ENCODE results near the gene SETBP1.

Gene SETBP1

DNA sequence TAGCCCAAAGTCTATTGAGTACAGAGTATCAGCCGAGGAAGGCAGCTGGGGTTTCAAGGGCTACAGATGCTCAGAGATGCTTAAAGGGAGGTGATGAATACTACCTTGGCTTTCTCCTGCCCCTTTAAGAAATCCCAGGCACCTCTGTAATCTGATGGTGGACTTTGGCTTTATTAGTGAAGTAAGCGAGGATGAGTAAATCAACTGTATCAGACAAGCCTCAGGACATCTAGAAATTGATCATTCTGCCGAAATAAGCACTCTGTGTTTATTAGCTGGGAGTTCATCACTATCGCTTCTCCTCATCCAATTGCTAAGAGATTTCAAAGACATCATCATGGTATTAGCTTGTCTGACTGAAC lies 344.4 kb downstream of the SETBP1 start:
- Histone ChIP-seq H2BK5ac (ENCODE audit: low read length) (no peak overlapping the region), H3K9ac (ENCODE audit: low read depth, low read length, poor library complexity) (no peak overlapping the region)
- no CpG with 5 or more reads among the region's 4 CpGs for WGBS, 2 donors (ENCODE audit: extremely low coverage in 2 of 2, insufficient read length in 2 of 2, insufficient replicate concordance in 1 of 2)

GRCh38 chr18:45026162-45026561 lies 345.5 kb downstream of the SETBP1 start:
- H3K27ac ChIP-seq (replicated peaks; ENCODE audit: low read length) = no peak overlapping the region
- H3K79me1 ChIP-seq (ENCODE audit: low read depth, low read length) = no peaks in the 10 kb centered on the region
- no peak overlapping the region for H2BK12ac ChIP-seq (ENCODE audit: low read length)
- H2BK120ac ChIP-seq (ENCODE audit: low read depth, low read length) = no peak overlapping the region
- H3K4me2 ChIP-seq (ENCODE audit: insufficient read depth, low read length, poor library complexity, severe bottlenecking) = no peak overlapping the region
- H3K36me3 ChIP-seq (replicated peaks in 1 of 2; ENCODE audit: control insufficient read depth in 2 of 2, insufficient read depth in 2 of 2, low read length in 2 of 2) = no peaks in the 10 kb centered on the region
- H3K14ac ChIP-seq (ENCODE audit: low read length) = no peak overlapping the region
- H3K4me3 ChIP-seq (ENCODE audit: low read length in 2 of 2) = no peak overlapping the region
- no peaks in the 10 kb centered on the region for H3K9me3 ChIP-seq (replicated peaks in 1 of 2; ENCODE audit: control insufficient read depth in 2 of 2, insufficient read depth in 1 of 2, low read depth in 1 of 2, low read length in 2 of 2)
- DNase-seq (ENCODE audit: low spot score) = no peak
- no peak overlapping the region for H3K23ac ChIP-seq (ENCODE audit: low read depth, low read length, poor library complexity)
- H2AK5ac ChIP-seq (ENCODE audit: low read depth, low read length) = no peak overlapping the region
- H2BK15ac ChIP-seq (ENCODE audit: low read length) = no peak overlapping the region
- no peak overlapping the region for H2AFZ ChIP-seq (ENCODE audit: low read length)
- no peak overlapping the region for H3K18ac ChIP-seq (ENCODE audit: low read length)
- H3K27me3 ChIP-seq (ENCODE audit: control insufficient read depth in 3 of 3, insufficient read depth in 3 of 3, low read depth in 1 of 3, low read length in 3 of 3) = no peaks in the 10 kb centered on the region
- no peak overlapping the region for H3K9ac ChIP-seq (ENCODE audit: low read depth, low read length, poor library complexity)
- no peak overlapping the region for H4K91ac ChIP-seq (ENCODE audit: low read depth, low read length, poor library complexity)
- no peak overlapping the region for H4K8ac ChIP-seq (ENCODE audit: low read depth, low read length)
- H3K4me1 ChIP-seq (ENCODE audit: control insufficient read depth in 2 of 2, insufficient read depth in 1 of 2, low read depth in 1 of 2, low read length in 2 of 2) = peaks cover 0 to 4% of the 10 kb centered on the region in 2 donors
- WGBS, 2 donors (ENCODE audit: extremely low coverage in 2 of 2, insufficient read length in 2 of 2, insufficient replicate concordance in 1 of 2) = no CpG with 5 or more reads among the region's 3 CpGs
- H2BK5ac ChIP-seq (ENCODE audit: low read length) = no peak overlapping the region
- H3K4ac ChIP-seq (ENCODE audit: low read length) = no peak overlapping the region

More for the DNA sequence above, 344.4 kb downstream of the SETBP1 start:
- Histone ChIP-seq H3K18ac (ENCODE audit: low read length) (no peak overlapping the region), H3K4ac (ENCODE audit: low read length) (no peak overlapping the region), H2BK15ac (ENCODE audit: low read length) (no peak overlapping the region), H3K4me3 (ENCODE audit: low read length in 2 of 2) (no peak overlapping the region), H4K8ac (ENCODE audit: low read depth, low read length) (no peak overlapping the region), H4K91ac (ENCODE audit: low read depth, low read length, poor library complexity) (no peak overlapping the region), H3K27me3 (ENCODE audit: control insufficient read depth in 3 of 3, insufficient read depth in 3 of 3, low read depth in 1 of 3, low read length in 3 of 3) (no peaks in the 10 kb centered on the region), H2AFZ (ENCODE audit: low read length) (no peak overlapping the region), H3K14ac (ENCODE audit: low read length) (no peak overlapping the region), H3K36me3 (replicated peaks in 1 of 2; ENCODE audit: control insufficient read depth in 2 of 2, insufficient read depth in 2 of 2, low read length in 2 of 2) (no peaks in the 10 kb centered on the region), H2AK5ac (ENCODE audit: low read depth, low read length) (no peak overlapping the region), H3K79me1 (ENCODE audit: low read depth, low read length) (no peaks in the 10 kb centered on the region), H3K23ac (ENCODE audit: low read depth, low read length, poor library complexity) (no peak overlapping the region), H3K9me3 (replicated peaks in 1 of 2; ENCODE audit: control insufficient read depth in 2 of 2, insufficient read depth in 1 of 2, low read depth in 1 of 2, low read length in 2 of 2) (no peaks in the 10 kb centered on the region), H2BK12ac (ENCODE audit: low read length) (no peak overlapping the region), H3K4me1 (ENCODE audit: control insufficient read depth in 2 of 2, insufficient read depth in 1 of 2, low read depth in 1 of 2, low read length in 2 of 2) (peaks cover 0 to 4% of the 10 kb centered on the region in 2 donors), H3K4me2 (ENCODE audit: insufficient read depth, low read length, poor library complexity, severe bottlenecking) (no peak overlapping the region), H2BK120ac (ENCODE audit: low read depth, low read length) (no peak overlapping the region), H3K27ac (replicated peaks; ENCODE audit: low read length) (no peak overlapping the region)
- no peak for DNase-seq (ENCODE audit: low spot score)

GRCh38 chr18:45034179-45034578 lies 353.5 kb downstream of the SETBP1 start:
- WGBS, 2 donors (ENCODE audit: extremely low coverage in 2 of 2, insufficient read length in 2 of 2, insufficient replicate concordance in 1 of 2) = no CpG with 5 or more reads among the region's 8 CpGs
- no peak overlapping the region for H2BK12ac ChIP-seq (ENCODE audit: low read length)
- H3K4me1 ChIP-seq (ENCODE audit: control insufficient read depth in 2 of 2, insufficient read depth in 1 of 2, low read depth in 1 of 2, low read length in 2 of 2) = no peaks in the 10 kb centered on the region
- no peak overlapping the region for H3K4me3 ChIP-seq (ENCODE audit: low read length in 2 of 2)
- no peak for DNase-seq (ENCODE audit: low spot score)
- no peak overlapping the region for H3K14ac ChIP-seq (ENCODE audit: low read length)
- no peak overlapping the region for H3K4ac ChIP-seq (ENCODE audit: low read length)
- no peak overlapping the region for H4K91ac ChIP-seq (ENCODE audit: low read depth, low read length, poor library complexity)
- H3K27ac ChIP-seq (replicated peaks; ENCODE audit: low read length) = no peak overlapping the region
- H3K9ac ChIP-seq (ENCODE audit: low read depth, low read length, poor library complexity) = no peak overlapping the region
- H3K4me2 ChIP-seq (ENCODE audit: insufficient read depth, low read length, poor library complexity, severe bottlenecking) = no peak overlapping the region
- no peaks in the 10 kb centered on the region for H3K9me3 ChIP-seq (replicated peaks in 1 of 2; ENCODE audit: control insufficient read depth in 2 of 2, insufficient read depth in 1 of 2, low read depth in 1 of 2, low read length in 2 of 2)
- no peaks in the 10 kb centered on the region for H3K27me3 ChIP-seq (ENCODE audit: control insufficient read depth in 3 of 3, insufficient read depth in 3 of 3, low read depth in 1 of 3, low read length in 3 of 3)
- H2AK5ac ChIP-seq (ENCODE audit: low read depth, low read length) = no peak overlapping the region
- H3K79me1 ChIP-seq (ENCODE audit: low read depth, low read length) = no peaks in the 10 kb centered on the region
- H3K36me3 ChIP-seq (replicated peaks in 1 of 2; ENCODE audit: control insufficient read depth in 2 of 2, insufficient read depth in 2 of 2, low read length in 2 of 2) = peaks cover 0 to 2% of the 10 kb centered on the region in 2 donors
- H2BK120ac ChIP-seq (ENCODE audit: low read depth, low read length) = no peak overlapping the region
- no peak overlapping the region for H2BK15ac ChIP-seq (ENCODE audit: low read length)
- H2BK5ac ChIP-seq (ENCODE audit: low read length) = no peak overlapping the region
- H3K18ac ChIP-seq (ENCODE audit: low read length) = no peak overlapping the region
- H4K8ac ChIP-seq (ENCODE audit: low read depth, low read length) = no peak overlapping the region
- H2AFZ ChIP-seq (ENCODE audit: low read length) = no peak overlapping the region
- no peak overlapping the region for H3K23ac ChIP-seq (ENCODE audit: low read depth, low read length, poor library complexity)

- no peak overlapping the region for H3K4ac ChIP-seq (ENCODE audit: low read length)
- no peak overlapping the region for H2BK5ac ChIP-seq (ENCODE audit: low read length)
- H3K14ac ChIP-seq (ENCODE audit: low read length) = no peak overlapping the region
- H3K79me1 ChIP-seq (ENCODE audit: low read depth, low read length) = no peaks in the 10 kb centered on the region
- WGBS, 2 donors (ENCODE audit: extremely low coverage in 2 of 2, insufficient read length in 2 of 2, insufficient replicate concordance in 1 of 2) = no CpG with 5 or more reads among the region's 2 CpGs
- H4K8ac ChIP-seq (ENCODE audit: low read depth, low read length) = no peak overlapping the region
- H2BK15ac ChIP-seq (ENCODE audit: low read length) = no peak overlapping the region
- H4K91ac ChIP-seq (ENCODE audit: low read depth, low read length, poor library complexity) = no peak overlapping the region
- H3K9me3 ChIP-seq (replicated peaks in 1 of 2; ENCODE audit: control insufficient read depth in 2 of 2, insufficient read depth in 1 of 2, low read depth in 1 of 2, low read length in 2 of 2) = no peaks in the 10 kb centered on the region
- H2AFZ ChIP-seq (ENCODE audit: low read length) = no peak overlapping the region
- H3K4me1 ChIP-seq (ENCODE audit: control insufficient read depth in 2 of 2, insufficient read depth in 1 of 2, low read depth in 1 of 2, low read length in 2 of 2) = no peaks in the 10 kb centered on the region
- H2BK12ac ChIP-seq (ENCODE audit: low read length) = no peak overlapping the region
- no peak for DNase-seq (ENCODE audit: low spot score)
- H3K27me3 ChIP-seq (ENCODE audit: control insufficient read depth in 3 of 3, insufficient read depth in 3 of 3, low read depth in 1 of 3, low read length in 3 of 3) = no peaks in the 10 kb centered on the region
- peaks cover 0 to 2% of the 10 kb centered on the region in 2 donors for H3K36me3 ChIP-seq (replicated peaks in 1 of 2; ENCODE audit: control insufficient read depth in 2 of 2, insufficient read depth in 2 of 2, low read length in 2 of 2)
- no peak overlapping the region for H3K9ac ChIP-seq (ENCODE audit: low read depth, low read length, poor library complexity)
- H3K23ac ChIP-seq (ENCODE audit: low read depth, low read length, poor library complexity) = no peak overlapping the region
- no peak overlapping the region for H3K4me2 ChIP-seq (ENCODE audit: insufficient read depth, low read length, poor library complexity, severe bottlenecking)
- no peak overlapping the region for H3K18ac ChIP-seq (ENCODE audit: low read length)
- no peak overlapping the region for H2AK5ac ChIP-seq (ENCODE audit: low read depth, low read length)
- H2BK120ac ChIP-seq (ENCODE audit: low read depth, low read length) = no peak overlapping the region
- H3K4me3 ChIP-seq (ENCODE audit: low read length in 2 of 2) = no peak overlapping the region
- H3K27ac ChIP-seq (replicated peaks; ENCODE audit: low read length) = no peak overlapping the region
Measured at GRCh38 chr18:45037618-45038017, 356.9 kb downstream of the SETBP1 start.

Data from neuronal stem cell (in vitro differentiated cells).